H9 (cell line): Measurements from ENCODE around the gene ARFGAP2. TPM values are rescaled to one million over a fixed set of nuclear protein-coding genes. Genes with fewer than 3 reads are reported as not detected.

Experiments
- DNase-seq: peaks from one replicate; pipeline ENCODE4 v3.0.0-alpha.2; 2017
- H2AFZ ChIP-seq: one replicate; pipeline ENCODE4 v1.6.1; 2013; ENCODE audit warnings: mild to moderate bottlenecking, low read length, control low read depth, moderate library complexity
- H2AK5ac ChIP-seq: 2 replicates; pipeline ENCODE4 v1.6.1; 2013; ENCODE audit warnings: low read length, control low read depth, mixed read lengths; ENCODE audit not compliant: insufficient read length
- H2BK120ac ChIP-seq: one replicate; pipeline ENCODE4 v1.6.1; 2013; ENCODE audit warnings: low read depth, mild to moderate bottlenecking, low read length, control low read depth, inconsistent platforms; ENCODE audit not compliant: poor library complexity, severe bottlenecking
- H2BK12ac ChIP-seq: 2 replicates; pipeline ENCODE4 v1.6.1; 2013; ENCODE audit warnings: low read length, control low read depth, mixed read lengths, low read depth; ENCODE audit not compliant: insufficient read length
- H2BK15ac ChIP-seq: 2 replicates; pipeline ENCODE4 v1.6.1; 2013; ENCODE audit warnings: low read depth, low read length, control low read depth
- H2BK20ac ChIP-seq: one replicate; pipeline ENCODE4 v1.6.1; 2013; ENCODE audit warnings: low read depth, mild to moderate bottlenecking, low read length, control low read depth, inconsistent platforms; ENCODE audit not compliant: poor library complexity, severe bottlenecking
- H2BK5ac ChIP-seq: 2 replicates; pipeline ENCODE4 v1.6.1; 2013; ENCODE audit warnings: low read length, control low read depth, mixed read lengths; ENCODE audit not compliant: insufficient read length
- H3K14ac ChIP-seq: 2 replicates; pipeline ENCODE4 v1.6.1; 2013; ENCODE audit warnings: low read length, control low read depth; ENCODE audit not compliant: insufficient read depth
- H3K18ac ChIP-seq: 2 replicates; pipeline ENCODE4 v1.6.1; 2013; ENCODE audit warnings: low read depth, mild to moderate bottlenecking, mixed read lengths, low read length, control low read depth; ENCODE audit not compliant: insufficient read length
- H3K23ac ChIP-seq: 2 replicates; pipeline ENCODE4 v1.6.1; 2013; ENCODE audit warnings: low read length, control low read depth, mixed read lengths, low read depth; ENCODE audit not compliant: insufficient read length
- H3K23me2 ChIP-seq: 2 replicates; pipeline ENCODE4 v1.6.1; 2013; ENCODE audit warnings: low read depth, mild to moderate bottlenecking, mixed read lengths, low read length, control low read depth; ENCODE audit not compliant: insufficient read length, poor library complexity, severe bottlenecking
- H3K27ac ChIP-seq: 2 replicates; pipeline ENCODE4 v1.5.1; 2013; ENCODE audit warnings: low read length, control low read depth, mixed read lengths, low read depth; ENCODE audit not compliant: insufficient read length
- H3K27me3 ChIP-seq: 2 replicates; pipeline ENCODE4 v1.6.1; 2013; ENCODE audit warnings: low read length, control low read depth, inconsistent platforms; ENCODE audit not compliant: insufficient read depth
- H3K4ac ChIP-seq: 2 replicates; pipeline ENCODE4 v1.6.1; 2013; ENCODE audit warnings: low read depth, mild to moderate bottlenecking, control low read depth, inconsistent platforms, low read length, moderate library complexity
- H3K4me1 ChIP-seq: 2 replicates; pipeline ENCODE4 v1.6.1; 2013; ENCODE audit warnings: low read length, control low read depth, inconsistent platforms; ENCODE audit not compliant: insufficient read depth
- H3K4me2 ChIP-seq: 2 replicates; pipeline ENCODE4 v1.6.1; 2013; ENCODE audit warnings: low read length, control low read depth, mixed read lengths; ENCODE audit not compliant: insufficient read length, insufficient read depth
- H3K56ac ChIP-seq: 2 replicates; pipeline ENCODE4 v1.6.1; 2013; ENCODE audit warnings: low read depth, mild to moderate bottlenecking, mixed read lengths, low read length, control low read depth; ENCODE audit not compliant: insufficient read length
- H3K79me1 ChIP-seq: 2 replicates; pipeline ENCODE4 v1.6.1; 2013; ENCODE audit warnings: low read depth, mild to moderate bottlenecking, moderate library complexity, low read length, control low read depth, inconsistent platforms; ENCODE audit not compliant: insufficient read depth, poor library complexity, severe bottlenecking
- H3K79me2 ChIP-seq: 2 replicates; pipeline ENCODE4 v1.6.1; 2013; ENCODE audit warnings: low read length, control low read depth, inconsistent platforms; ENCODE audit not compliant: insufficient read depth
- H3K9ac ChIP-seq: 2 replicates; pipeline ENCODE4 v1.6.1; 2013; ENCODE audit warnings: low read length, control low read depth, mixed read lengths; ENCODE audit not compliant: insufficient read length; ENCODE audit errors: extremely low read depth
- H3K9me3 ChIP-seq: one replicate; pipeline ENCODE4 v1.6.1; 2013; ENCODE audit warnings: low read depth, low read length, inconsistent platforms; ENCODE audit not compliant: control insufficient read depth
- H3T11ph ChIP-seq: one replicate; pipeline ENCODE4 v1.6.1; 2013; ENCODE audit warnings: mild to moderate bottlenecking, low read length, control low read depth, inconsistent platforms
- H4K20me1 ChIP-seq: one replicate; pipeline ENCODE4 v1.6.1; 2013; ENCODE audit not compliant: control insufficient read depth, insufficient read length, insufficient read depth
- H4K5ac ChIP-seq: 2 replicates; pipeline ENCODE4 v1.6.1; 2013; ENCODE audit warnings: low read depth, mild to moderate bottlenecking, mixed read lengths, low read length, control low read depth; ENCODE audit not compliant: insufficient read length
- H4K8ac ChIP-seq: replicated peaks from 2 replicates; pipeline ENCODE4 v1.6.1; 2013; ENCODE audit warnings: low read length, control low read depth, mixed read lengths, low read depth; ENCODE audit not compliant: insufficient read length
- H4K91ac ChIP-seq: 2 replicates; pipeline ENCODE4 v1.6.1; 2013; ENCODE audit warnings: low read depth, mild to moderate bottlenecking, moderate library complexity, mixed read lengths, low read length, control low read depth; ENCODE audit not compliant: insufficient read length
- H3K27ac Mint-ChIP-seq, 3 experiments: 2 replicates in 2 of 3; 3 replicates in 1 of 3; pipeline ENCODE4 v1.8.0; 2020 to 2021; ENCODE audit warnings: mixed read lengths in 3 of 3, mild to moderate bottlenecking in 1 of 3, moderate library complexity in 1 of 3
- H3K27me3 Mint-ChIP-seq: 2 replicates; pipeline ENCODE4 v1.8.0; 2021; ENCODE audit warnings: low read depth, mild to moderate bottlenecking, moderate library complexity, mixed read lengths
- H3K36me3 Mint-ChIP-seq, 3 experiments: 2 replicates in 2 of 3; 3 replicates in 1 of 3; pipeline ENCODE4 v1.8.0; 2020 to 2021; ENCODE audit warnings: low read depth in 3 of 3, mixed read lengths in 3 of 3; ENCODE audit not compliant: insufficient read depth in 1 of 3
- H3K4me1 Mint-ChIP-seq, 2 experiments: 2 replicates each; pipeline ENCODE4 v1.8.0; 2020; ENCODE audit warnings: mixed read lengths in 2 of 2
- H3K4me3 Mint-ChIP-seq, 2 experiments: 2 replicates in 1 of 2; 3 replicates in 1 of 2; pipeline ENCODE4 v1.8.0; 2020 to 2021; ENCODE audit warnings: mild to moderate bottlenecking in 2 of 2, mixed read lengths in 2 of 2, moderate library complexity in 1 of 2
- H3K9me3 Mint-ChIP-seq, 2 experiments: 2 replicates in 1 of 2; 3 replicates in 1 of 2; pipeline ENCODE4 v1.8.0; 2020; ENCODE audit warnings: mild to moderate bottlenecking in 2 of 2, mixed read lengths in 2 of 2, moderate library complexity in 1 of 2
- CTCF ChIP-seq: fragments of 200-600 bp; sonication (generic); conservative IDR thresholded peaks from 3 replicates; pipeline ENCODE4 v1.8.0; 2021; ENCODE audit warnings: antibody characterized with exemption, mild to moderate bottlenecking
- WGBS: extraction: QIAGEN DNeasy Blood & Tissue Kit; methylation state at CpG from one replicate; pipeline ENCODE4 v1.1.7; 2013; ENCODE audit warnings: missing lambda C conversion rate, low lambda C conversion rate, mixed read lengths; ENCODE audit not compliant: insufficient read length; ENCODE audit errors: extremely low coverage; 5-methylcytosine and 5-hydroxymethylcytosine counted together
- total RNA-seq: library from RNA; stranded (reverse); gene quantifications from 2 replicates; pipeline ENCODE4 v1.2.1, GENCODE V29; 2021

Gene ARFGAP2
- total RNA-seq, 1 experiment from 2014 or later = 72.3 TPM

- Mint-ChIP-seq H3K4me3 (no peak overlapping the region), H3K36me3 (peaks cover 0 to 3% (median 0%) of the 10 kb centered on the region in 3 experiments; a peak in 1 of 7 replicates), H3K4me1 (peaks cover 6 to 13% of the 10 kb centered on the region in 2 experiments), H3K9me3 (no peaks in the 10 kb centered on the region), H3K27ac (peak overlapping the region in 1 of 3 experiments; percentile 86; a peak in 1 of 7 replicates), H3K27me3 (no peaks in the 10 kb centered on the region)
- Histone ChIP-seq H2BK120ac (no peak overlapping the region), H4K91ac (no peak overlapping the region), H3K9ac (no peak overlapping the region), H4K20me1 (no peaks in the 10 kb centered on the region), H3K14ac (no peak overlapping the region), H2BK15ac (no peak overlapping the region), H3K9me3 (no peaks in the 10 kb centered on the region), H3K27me3 (no peaks in the 10 kb centered on the region), H3K79me2 (no peaks in the 10 kb centered on the region), H3T11ph (no peak overlapping the region), H3K18ac (no peak overlapping the region), H3K4me1 (no peaks in the 10 kb centered on the region), H3K79me1 (no peaks in the 10 kb centered on the region), H3K4me2 (no peak overlapping the region), H3K23ac (no peak overlapping the region), H2AFZ (no peak overlapping the region), H4K8ac (no peak overlapping the region), H4K5ac (no peak overlapping the region), H2BK12ac (no peak overlapping the region), H3K27ac (no peak overlapping the region), H3K56ac (no peak overlapping the region), H2BK5ac (no peak overlapping the region), H2BK20ac (no peak overlapping the region), H2AK5ac (no peak overlapping the region), H3K23me2 (no peaks in the 10 kb centered on the region), H3K4ac (no peak overlapping the region)
- WGBS = no CpG with 5 or more reads among the region's 7 CpGs
- no peak for TF ChIP-seq CTCF
- DNase-seq = no peak
Measured at GRCh38 chr11:47147681-47148080, 29.0 kb downstream of the ARFGAP2 start.
